ENCODE results near the gene KLC1.

Gene KLC1

DNA sequence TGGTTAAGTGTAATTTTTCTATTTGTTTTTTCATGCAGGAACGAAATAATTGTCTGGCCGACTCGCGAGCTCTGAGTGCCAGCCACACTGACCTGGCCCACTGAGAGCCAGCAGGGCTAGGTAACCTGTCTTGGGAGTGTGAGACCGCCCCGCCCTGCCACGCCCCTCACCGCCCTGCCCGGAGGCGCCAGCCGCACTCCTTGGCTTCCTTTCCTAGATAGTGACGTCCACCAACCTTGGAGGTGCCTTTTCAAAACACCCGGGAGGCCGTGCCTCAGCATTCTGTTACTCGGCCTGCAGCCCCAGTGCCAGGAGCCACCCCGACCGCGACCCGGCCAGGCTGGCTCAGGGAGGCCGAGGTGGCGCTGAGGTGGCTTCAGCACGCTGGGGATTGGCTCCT, 64.5 kb downstream of the KLC1 start:
- DNase-seq, result no peak

GRCh38 chr14:103694572-103695026, 65.6 kb downstream of the KLC1 start:
- DNase-seq, result no peak

DNA sequence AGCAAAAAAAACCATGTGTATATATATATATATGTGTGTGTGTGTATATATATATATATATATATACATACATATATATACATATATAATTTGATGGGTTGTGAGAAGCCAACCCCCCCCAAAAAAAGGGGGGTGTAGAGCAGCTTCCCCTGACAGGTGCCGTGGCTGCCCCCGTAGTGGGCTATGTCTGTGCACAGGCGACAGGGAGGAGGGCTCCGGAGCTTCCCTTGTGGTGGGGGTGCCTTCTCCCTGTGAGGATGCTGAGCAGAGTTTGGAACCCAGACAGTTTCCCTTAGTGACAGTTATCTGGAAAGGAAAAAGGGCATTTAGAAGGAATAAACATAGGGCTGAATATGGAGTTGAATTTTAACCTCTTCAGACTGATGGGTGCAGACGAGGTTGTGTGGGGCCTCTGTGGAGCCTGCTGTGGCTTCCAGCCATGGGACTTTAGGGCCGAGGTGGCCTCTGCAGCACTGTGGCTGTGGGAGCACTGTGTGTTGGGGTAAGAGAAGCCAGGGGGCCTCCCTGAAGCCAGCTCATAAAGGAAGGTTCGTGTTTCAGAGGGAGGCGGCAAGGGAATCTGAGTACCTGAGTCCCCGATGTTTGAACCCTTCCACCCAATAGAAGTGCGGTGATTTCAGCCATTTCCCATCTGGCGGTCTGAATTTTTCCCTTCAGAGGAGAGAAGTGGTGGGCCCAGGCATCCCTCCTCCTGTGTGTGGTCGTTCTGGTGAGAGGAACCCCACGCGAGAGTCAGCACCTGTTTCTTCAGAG, 66.5 kb downstream of the KLC1 start:
- no peak for DNase-seq

DNA sequence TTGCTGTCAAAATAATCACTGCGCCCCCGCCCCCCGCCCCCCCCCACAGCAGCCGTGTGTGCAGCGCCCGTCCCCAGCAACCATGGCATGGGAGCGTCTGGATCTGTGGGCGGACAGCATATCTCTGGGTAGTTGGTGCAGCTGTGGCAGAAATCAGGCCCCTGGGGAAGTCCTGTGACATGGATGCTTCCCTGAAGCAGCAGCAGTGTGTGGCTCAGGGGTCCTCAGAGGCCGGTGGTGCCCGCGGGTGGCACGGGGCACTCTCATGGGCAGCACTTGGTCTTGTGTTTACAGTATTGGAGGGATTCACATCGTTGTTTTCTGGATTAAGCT, 67.0 kb downstream of the KLC1 start:
- no peak for DNase-seq

- DNase-seq, result no peak
Measured at GRCh38 chr14:103696466-103697071, 67.6 kb downstream of the KLC1 start.

- DNase-seq, result no peak
Measured at GRCh38 chr14:103697206-103697602, 68.2 kb downstream of the KLC1 start.

GRCh38 chr14:103697603-103698379, 68.8 kb downstream of the KLC1 start:
- DNase-seq, result no peak

- no peak for DNase-seq
Measured at GRCh38 chr14:103698380-103699260, 69.6 kb downstream of the KLC1 start.

- DNase-seq, result no peak
Measured at GRCh38 chr14:103699261-103699661, 70.2 kb downstream of the KLC1 start.

DNA sequence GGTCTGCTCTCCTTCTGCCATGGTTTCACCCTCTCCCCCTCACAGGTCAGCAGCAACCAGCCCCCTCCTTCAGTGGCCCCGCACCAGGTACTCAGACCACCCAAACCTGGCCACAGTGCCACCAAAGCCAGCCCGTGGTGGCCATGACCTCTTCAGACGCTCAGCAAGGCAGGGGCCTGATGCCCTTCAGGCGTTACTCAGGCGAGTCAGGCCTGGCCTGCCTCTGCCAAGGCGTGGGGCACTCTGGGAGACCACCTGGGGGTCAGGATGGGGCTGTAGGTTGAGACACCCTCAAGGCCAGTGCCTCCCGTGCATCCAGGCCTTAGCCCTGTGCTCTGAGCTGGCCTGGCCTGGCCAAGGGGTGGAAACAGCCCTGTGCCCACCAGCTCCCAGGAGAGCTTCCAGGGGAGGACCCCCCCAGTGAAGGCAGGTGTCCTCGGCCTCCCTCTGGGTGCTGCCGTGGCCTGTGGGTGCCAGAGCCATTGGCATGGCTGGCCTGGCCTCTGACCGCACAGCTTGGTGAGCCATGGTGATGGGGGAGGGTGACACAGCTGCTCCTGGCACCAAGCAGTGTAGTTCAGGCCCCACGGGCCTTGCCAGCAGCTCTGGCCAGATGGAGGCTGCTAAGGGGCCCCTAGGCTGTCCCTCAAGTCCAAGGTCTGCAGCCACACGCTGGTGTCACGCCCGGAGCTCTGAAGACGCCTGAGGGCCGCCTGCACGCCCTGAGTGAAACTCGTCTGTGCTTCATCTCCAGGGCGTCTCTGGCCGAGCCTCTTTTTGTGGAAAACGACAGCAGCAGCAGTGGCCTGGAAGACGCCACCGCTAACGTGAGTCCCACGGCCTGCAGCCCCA, 71.1 kb downstream of the KLC1 start:
- no peak for DNase-seq

DNA sequence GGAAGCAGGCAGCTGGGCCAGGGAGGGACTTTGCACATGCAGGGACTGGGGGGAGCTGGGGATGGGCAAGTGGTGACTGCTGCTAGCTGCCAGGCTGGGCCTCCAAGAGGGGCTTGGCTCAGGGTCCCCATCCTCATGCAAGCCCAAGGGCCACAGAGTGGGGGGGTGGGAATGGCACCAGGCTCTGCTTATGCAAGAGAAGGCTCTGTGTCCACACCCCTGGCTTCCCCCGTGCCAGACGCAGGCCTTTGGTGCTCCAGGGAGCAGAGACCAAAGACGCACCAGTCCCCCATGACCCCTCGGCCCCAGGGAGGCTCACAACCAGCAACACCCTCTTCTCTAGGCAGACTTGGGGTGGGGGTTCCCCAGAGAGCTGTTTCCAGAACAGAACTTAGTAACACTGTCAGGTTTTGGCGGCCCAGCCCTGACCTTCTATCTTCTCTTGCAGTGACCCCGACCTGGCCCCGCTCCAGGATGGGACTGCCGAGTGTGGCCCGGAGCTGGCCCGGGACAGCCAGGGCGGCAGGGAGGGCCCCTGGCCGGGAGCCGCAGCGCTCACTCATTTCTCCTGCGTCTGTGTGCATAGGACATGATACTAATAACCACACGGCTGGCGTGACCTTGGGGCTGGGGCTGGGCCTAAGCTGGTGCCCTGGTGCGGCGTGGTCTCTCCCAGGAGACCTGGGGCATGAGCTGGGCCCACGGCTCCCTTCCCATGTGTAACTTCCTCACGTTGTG, 71.9 kb downstream of the KLC1 start:
- no peak for DNase-seq

DNA sequence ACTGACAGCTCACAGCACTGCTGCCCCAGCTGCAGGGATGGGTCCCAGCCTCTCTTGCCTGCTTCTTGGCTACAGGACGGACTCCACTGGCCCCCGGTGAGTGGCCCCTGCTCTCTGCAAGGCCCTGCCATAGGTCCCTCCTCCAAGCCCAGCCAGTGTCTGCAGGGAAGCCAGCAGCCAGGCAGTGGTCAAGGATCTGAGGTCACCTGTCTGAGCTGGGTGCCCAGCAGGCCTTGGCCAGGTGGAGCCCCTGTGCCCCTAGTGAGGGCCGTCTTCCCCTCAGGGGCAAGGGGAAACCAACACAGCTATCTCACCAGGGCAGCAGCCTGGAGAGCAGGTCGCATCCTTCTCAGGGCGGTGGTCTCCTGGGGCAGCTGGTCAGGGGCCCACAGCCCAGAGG, 73.1 kb downstream of the KLC1 start:
- DNase-seq, result no peak

- no peak for DNase-seq
Measured at GRCh38 chr14:103702497-103703432, 73.8 kb downstream of the KLC1 start.

DNA sequence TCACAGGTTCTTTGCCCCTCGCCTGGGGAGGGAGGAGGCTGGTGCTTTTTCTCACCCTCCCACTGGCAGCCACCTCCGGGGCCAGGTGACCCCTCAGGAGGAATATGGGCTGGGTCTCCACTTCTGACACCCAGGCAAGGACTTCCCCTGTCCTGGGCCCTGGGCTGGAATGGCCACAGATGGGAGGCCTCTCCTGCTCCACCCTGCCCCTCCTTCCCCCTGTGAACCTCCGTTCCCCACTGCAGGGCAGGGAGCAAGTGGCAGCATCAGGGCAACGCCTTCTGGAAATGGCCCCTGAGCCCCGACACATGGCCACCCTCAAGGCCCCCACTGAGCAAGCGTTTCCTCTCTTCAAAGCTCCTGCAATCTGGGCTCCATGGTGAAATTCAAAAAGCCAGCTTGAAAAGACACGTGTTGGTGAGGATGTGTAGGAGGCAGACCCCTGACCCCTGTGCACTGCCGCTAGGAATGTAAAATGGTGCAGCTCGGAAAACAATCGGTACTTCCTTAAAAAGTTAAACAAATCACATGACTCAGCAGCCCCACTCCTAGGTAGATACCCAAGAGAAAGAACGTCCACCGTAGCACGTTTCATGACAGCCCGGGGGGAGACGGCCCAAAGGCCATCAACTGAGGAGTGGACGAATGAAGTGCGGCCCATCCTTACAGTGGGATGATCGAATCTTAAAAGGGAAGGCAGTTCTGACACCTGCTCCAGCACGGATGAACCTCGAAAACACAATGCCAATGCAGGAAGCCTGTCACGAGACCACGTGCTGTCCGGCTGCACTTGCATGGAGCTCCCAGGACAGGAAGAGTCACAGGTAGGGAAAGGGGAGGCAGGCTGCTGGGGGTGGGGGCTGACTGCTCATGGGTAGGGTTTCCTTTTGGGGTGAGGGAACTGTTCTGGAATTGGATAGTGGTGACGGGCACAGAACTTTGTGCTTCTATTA, 74.7 kb downstream of the KLC1 start:
- DNase-seq, result no peak

- DNase-seq, result no peak
Measured at GRCh38 chr14:103704708-103705107, 75.7 kb downstream of the KLC1 start.

GRCh38 chr14:103705118-103705503, 76.1 kb downstream of the KLC1 start:
- no peak for DNase-seq

- DNase-seq, result no peak
Measured at GRCh38 chr14:103705504-103706284, 76.7 kb downstream of the KLC1 start.
